NOMO-1 treated with DMSO at 0.1 percent for 48 hours (cell line): ENCODE measurements around the gene PIGQ.

Source experiments
- DNase-seq: peaks from one replicate; lab custom pipeline; 2025; ENCODE audit not compliant: unreplicated experiment; lab: John Stamatoyannopoulos, UW

Gene PIGQ

DNA sequence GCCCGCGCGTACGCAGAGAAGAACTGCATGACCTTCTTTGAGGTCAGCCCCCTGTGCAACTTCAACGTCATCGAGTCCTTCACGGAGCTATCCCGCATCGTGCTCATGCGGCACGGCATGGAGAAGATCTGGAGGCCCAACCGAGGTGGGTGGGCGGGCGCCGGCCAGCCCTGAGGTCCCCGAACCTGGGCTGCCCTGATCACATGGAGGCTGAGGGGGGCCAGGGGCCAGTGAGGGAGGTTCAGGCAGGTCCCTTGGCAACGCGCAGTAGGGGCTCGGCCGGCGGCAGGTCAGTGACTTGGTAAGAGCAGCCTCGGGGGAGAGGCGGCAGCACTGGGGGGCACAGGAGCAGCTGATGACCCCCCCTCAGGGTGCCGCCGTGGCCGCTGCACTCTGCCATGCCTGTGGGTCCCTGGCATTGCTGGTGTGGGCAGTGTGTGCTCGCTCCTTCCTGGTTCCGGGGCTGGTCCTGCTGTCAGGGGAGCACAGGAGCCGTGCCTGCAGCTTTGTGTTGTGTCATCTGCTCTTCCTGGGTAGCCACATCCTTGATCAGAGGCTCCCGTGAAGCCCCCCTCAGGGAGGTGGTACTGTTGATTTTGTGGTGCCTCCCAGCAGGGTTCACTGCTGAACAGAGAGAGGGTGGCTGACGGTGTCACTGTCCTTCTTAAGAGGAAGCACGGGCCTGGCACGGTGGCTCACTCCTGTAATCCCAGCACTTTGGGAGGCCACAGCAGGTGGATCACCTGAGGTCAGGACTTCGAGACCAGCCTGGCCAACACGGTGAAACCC is 56.4 kb downstream of the PIGQ start:
- no peak for DNase-seq

DNA sequence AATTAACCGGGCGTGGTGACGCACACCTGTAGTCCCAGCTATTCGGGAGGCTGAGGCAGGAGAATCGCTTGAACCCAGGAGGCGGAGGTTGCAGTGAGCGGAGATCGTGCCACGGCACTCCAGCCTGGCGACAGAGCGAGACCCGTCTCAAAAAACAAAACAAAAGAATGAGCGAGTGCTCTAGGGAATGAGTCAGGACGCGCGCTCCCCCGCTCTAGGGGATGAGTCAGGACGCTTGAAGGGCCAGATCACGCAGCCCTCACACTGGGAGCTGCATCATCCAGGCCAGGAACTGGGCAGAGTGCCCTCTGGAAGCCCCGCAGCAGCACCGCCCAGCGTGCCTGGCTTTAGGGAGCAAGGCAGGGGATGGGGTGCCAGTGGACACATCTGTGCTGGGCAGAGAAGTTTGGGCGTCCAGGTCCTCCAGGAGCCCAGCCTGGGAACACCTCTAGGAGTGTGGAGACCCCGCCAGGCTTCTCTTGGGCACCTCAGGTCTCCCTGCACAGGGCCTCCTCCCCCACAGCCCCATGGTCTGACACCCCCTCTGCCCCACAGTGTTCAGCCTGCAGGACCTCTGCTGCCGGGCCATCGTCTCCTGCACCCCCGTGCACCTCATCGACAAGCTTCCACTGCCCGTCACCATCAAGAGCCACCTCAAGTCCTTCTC is 57.2 kb downstream of the PIGQ start:
- no peak for DNase-seq

DNA sequence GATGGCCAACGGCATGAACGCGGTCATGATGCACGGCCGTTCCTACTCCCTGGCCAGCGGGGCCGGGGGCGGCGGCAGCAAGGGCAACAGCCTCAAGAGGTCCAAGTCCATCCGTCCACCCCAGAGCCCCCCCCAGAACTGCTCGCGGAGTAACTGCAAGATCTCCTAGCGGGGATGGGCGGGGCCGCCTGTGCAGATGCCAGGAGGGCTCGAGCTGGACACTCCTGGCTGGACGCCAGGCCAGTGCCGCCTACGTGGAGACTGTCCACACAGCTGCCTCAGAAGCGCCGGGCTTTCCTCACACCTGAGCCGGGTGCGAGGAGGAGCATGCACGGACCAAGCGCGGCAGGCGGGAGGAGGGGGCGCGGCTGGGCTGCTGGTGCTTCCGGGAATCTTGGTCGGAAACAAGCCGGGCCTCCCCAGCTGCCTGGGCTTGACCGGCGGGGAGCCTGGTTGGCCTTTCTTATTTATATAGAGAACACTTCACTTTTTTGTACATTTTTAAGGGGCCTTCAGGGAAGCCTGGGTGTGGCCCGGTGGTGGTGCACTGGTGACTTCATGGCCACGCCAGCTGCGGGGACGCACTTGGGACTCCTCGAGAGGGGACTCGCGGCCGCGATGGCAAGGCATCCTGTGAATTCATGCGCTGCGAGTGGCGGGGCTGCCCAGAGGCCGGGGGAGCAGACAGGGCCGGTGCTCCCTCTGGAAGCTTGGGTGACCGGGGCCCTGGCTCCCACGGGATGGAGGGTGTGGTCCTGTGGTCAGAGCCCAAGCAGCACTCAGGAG is 57.9 kb downstream of the PIGQ start:
- no peak for DNase-seq

DNA sequence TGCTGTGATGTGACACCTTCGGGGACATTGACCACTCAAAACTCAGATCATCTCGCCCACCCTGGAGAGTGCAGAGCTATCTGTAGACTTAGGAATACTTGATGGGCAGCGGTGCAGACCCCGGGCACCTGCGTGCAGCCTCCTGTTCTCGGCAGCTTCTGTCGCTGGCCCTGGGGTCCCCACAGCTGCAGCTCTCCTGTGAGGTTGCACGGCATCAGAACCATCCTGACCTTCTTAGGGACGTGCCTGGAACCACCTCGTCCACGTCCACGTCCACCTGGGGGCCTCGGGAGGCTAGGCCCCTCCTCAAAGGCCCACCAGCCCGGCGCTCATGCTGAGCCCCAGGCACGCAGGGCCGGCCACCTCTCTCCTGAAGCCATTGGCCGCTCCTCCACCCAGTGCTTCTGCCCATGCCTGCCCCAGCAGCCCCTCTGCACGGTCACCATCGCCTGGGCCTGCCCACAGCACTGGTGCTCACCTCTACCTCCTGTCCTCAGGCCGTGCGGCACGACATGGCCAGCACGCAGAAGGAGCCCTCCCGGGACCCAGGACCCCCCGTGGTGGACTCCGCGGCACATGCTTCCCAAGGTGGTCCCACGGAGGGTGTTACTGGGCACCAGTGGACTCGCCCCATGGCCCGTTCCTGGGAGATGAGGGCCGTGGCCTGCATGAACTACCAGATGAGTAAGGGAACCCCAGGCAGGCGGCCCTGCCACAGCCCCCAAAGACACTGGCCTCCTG is 58.7 kb downstream of the PIGQ start:
- DNase-seq = no peak

DNA sequence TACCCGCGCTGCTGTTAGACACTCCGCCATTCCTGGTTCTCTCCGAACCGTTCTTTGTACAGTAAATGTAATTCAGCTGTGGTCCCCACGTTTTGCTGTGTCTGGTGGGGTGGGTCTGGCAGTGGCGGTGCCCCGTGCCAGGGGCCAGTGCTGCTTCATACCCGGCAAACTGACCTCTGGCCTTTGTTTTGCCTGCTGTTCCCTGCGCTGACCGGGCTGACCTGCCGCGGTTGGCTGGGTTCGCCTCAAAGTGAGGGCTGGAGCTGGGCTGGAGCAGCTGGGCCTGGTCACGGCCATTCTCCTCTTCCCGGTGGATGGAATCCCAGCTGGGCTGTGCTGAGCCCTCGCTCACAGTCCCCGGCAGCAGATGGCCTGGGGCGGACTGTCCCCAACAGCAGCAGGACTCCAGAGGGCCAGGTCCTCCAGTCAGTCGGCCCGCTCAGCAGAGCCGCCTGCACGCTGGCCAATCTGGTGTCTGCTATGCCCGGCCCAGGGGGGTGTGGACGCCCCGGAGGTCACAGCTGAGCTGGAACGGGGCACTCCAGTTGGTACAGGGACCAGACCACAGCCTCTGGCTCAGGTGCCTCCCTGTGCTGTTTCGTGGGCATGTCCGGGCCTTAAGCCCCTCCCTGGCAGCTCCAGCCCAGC is 59.5 kb downstream of the PIGQ start:
- DNase-seq = no peak

DNA sequence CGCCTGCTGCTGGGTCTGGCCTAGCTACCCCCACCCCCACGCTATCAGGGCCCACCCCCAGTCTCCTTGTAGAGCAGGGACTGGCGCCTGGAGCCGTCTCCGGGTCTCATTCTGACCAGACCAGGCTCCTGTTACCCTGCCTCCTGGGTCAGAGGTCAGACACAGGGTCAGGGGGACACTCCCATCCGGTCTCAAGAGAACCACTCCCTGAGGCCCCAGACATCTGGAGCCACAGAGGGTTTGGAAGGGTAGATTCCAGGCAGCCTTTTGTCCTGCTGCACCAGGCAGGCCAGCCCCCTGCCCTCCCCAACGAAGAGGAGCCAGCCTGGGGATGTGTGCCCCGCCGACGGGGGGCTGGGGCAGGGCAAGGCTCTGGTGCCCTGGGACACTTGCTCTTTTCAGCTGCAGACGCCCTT is 60.1 kb downstream of the PIGQ start:
- no peak for DNase-seq

DNA sequence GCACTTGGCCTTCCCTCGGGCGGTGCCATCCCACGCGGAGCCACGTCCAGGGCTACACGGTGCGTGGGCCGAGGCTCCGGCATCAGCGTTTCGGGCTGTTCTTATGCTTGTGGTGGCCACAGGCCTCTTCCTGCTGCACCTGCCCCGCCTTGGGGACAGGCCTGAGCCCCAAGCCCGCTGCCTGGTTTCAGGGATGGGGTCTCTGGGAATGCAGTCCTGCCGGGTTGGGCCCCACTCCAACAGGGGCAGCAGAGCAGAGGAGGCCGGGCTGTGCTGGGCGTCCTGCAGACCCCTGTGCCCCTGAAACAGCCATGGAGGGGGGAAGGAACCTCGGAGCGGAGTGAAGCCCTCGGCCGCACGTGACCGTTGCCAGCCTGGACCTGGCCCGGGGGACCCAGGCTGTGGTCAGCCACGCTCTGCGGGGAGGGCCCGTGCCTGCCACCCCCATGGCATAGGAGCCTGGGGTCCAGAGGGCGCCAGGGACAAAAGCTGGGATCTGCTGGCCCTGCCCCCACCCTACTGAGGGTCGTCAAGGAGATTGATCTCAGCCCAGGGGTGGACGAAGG is 60.6 kb downstream of the PIGQ start:
- no peak for DNase-seq

DNA sequence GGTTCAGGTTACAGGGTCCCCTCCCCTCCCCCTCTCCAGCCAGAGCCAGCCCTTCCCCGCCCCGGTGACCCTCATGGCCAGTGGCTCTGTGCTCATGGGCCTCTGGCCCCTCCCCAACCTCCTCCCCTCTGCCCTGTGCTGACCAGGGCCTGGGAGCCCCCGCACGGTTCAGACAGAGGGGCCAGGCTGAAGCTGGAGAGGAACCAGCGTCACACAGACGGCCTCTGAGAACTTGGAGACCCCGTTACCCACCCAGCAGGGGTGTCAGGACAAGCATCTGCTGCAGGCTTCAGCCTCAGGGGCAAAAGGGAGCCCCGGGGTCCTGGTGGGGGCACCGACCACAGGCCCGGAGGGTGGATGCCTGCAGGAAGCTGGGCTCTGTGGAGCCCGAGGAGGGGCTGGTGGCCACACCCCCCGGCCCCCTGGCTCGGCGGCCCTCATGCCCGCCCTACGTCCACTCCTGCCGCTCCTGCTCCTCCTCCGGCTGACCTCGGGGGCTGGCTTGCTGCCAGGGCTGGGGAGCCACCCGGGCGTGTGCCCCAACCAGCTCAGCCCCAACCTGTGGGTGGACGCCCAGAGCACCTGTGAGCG is 61.1 kb downstream of the PIGQ start, which contains the start of gene WFIKKN1:
Gene WFIKKN1 (plus strand): TSS at position 171 of the 591 bp plus-strand sequence. CDS start 269 bp downstream, at position 440.
- no peak for DNase-seq

DNA sequence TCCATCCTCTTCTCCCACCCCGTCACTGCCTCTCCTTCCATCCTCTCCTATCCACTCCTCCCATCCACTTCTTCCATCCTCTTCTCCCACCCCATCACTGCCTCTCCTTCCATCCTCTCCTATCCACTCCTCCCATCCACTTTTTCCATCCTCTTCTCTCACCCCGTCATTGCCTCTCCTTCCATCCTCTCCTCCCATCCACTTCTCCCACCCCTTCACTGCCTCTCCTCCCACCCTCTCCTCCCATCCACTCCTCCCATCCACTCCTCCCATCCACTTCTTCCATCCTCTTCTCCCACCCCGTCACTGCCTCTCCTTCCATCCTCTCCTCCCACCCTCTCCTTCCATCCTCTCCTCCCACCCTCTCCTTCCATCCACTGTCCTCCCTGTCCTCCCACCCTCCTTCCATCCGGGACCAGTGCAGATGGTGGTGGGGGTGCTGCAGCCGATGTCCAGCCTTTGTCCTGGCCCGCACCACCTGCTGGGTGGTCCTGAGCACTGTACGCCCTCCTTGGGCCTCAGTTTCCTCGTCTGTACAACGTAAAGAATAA is 62.1 kb downstream of the PIGQ start:
- DNase-seq = no peak

DNA sequence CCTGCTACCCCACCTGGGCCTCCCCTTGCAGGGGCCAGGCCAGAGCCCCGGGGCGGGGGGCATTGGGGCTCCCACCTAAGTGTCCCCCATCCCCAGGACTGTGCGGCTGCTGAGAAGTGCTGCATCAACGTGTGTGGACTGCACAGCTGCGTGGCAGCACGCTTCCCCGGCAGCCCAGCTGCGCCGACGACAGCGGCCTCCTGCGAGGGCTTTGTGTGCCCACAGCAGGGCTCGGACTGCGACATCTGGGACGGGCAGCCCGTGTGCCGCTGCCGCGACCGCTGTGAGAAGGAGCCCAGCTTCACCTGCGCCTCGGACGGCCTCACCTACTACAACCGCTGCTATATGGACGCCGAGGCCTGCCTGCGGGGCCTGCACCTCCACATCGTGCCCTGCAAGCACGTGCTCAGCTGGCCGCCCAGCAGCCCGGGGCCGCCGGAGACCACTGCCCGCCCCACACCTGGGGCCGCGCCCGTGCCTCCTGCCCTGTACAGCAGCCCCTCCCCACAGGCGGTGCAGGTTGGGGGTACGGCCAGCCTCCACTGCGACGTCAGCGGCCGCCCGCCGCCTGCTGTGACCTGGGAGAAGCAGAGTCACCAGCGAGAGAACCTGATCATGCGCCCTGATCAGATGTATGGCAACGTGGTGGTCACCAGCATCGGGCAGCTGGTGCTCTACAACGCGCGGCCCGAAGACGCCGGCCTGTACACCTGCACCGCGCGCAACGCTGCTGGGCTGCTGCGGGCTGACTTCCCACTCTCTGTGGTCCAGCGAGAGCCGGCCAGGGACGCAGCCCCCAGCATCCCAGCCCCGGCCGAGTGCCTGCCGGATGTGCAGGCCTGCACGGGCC is 62.9 kb downstream of the PIGQ start:
- no peak for DNase-seq

DNA sequence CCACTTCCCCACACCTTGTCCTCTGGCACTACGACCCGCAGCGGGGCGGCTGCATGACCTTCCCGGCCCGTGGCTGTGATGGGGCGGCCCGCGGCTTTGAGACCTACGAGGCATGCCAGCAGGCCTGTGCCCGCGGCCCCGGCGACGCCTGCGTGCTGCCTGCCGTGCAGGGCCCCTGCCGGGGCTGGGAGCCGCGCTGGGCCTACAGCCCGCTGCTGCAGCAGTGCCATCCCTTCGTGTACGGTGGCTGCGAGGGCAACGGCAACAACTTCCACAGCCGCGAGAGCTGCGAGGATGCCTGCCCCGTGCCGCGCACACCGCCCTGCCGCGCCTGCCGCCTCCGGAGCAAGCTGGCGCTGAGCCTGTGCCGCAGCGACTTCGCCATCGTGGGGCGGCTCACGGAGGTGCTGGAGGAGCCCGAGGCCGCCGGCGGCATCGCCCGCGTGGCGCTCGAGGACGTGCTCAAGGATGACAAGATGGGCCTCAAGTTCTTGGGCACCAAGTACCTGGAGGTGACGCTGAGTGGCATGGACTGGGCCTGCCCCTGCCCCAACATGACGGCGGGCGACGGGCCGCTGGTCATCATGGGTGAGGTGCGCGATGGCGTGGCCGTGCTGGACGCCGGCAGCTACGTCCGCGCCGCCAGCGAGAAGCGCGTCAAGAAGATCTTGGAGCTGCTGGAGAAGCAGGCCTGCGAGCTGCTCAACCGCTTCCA is 63.7 kb downstream of the PIGQ start:
- no peak for DNase-seq
